Stimulated activated CD4-positive, alpha-beta T cell treated with anti-CD3 and anti-CD28 coated beads, Interleukin-1b, Interleukin-23, amount 100 ng/mL, for 4 hours (primary cell): Measurements from ENCODE around the gene DOCK10.
"Not testable (repeated sequence)": the region's sequence is repeated elsewhere in the genome, so short reads cannot be mapped to it uniquely, and the experiment has no call there.

Experiments
- DNase-seq, 2 donors: peaks; one replicate each; pipeline ENCODE4 v3.0.0-alpha.2; 2020; ENCODE audit warnings: low read depth in 2 of 2

Gene DOCK10

GRCh38 chr2:225041851-225042799, at the start of gene DOCK10:
Gene DOCK10, minus strand, starts transcription at chr2:225042468. Its CDS starts 94 bp downstream, at chr2:225042374.
- peak; percentile 55 to 77 for DNase-seq

GRCh38 chr2:225091336-225091735, 49.1 kb upstream of the DOCK10 start:
- no peak for DNase-seq

GRCh38 chr2:225090746-225091145, 48.5 kb upstream of the DOCK10 start:
- DNase-seq: no peak

GRCh38 chr2:225086915-225087314, 44.6 kb upstream of the DOCK10 start:
- DNase-seq: no peak

GRCh38 chr2:225086439-225086838, 44.2 kb upstream of the DOCK10 start:
- DNase-seq: no peak

GRCh38 chr2:225083276-225083675, 41.0 kb upstream of the DOCK10 start:
- no peak for DNase-seq

- DNase-seq: no peak
Observed at GRCh38 chr2:225076125-225076524, 33.9 kb upstream of the DOCK10 start.

- no peak for DNase-seq
Observed at GRCh38 chr2:225074919-225075681, 32.8 kb upstream of the DOCK10 start.

- no peak for DNase-seq
Observed at GRCh38 chr2:225074366-225074765, 32.1 kb upstream of the DOCK10 start.

- DNase-seq: no peak
Observed at GRCh38 chr2:225073198-225073597, 30.9 kb upstream of the DOCK10 start.

GRCh38 chr2:225072444-225072843, 30.2 kb upstream of the DOCK10 start:
- DNase-seq: no peak

GRCh38 chr2:225070811-225071210, 28.5 kb upstream of the DOCK10 start:
- DNase-seq: no peak

GRCh38 chr2:225069966-225070365, 27.7 kb upstream of the DOCK10 start:
- DNase-seq: no peak

GRCh38 chr2:225069477-225069876, 27.2 kb upstream of the DOCK10 start:
- DNase-seq: no peak

- DNase-seq: no peak
Observed at GRCh38 chr2:225065882-225066281, 23.6 kb upstream of the DOCK10 start.

GRCh38 chr2:225064928-225065327, 22.7 kb upstream of the DOCK10 start:
- DNase-seq: no peak

GRCh38 chr2:225064362-225064761, 22.1 kb upstream of the DOCK10 start:
- no peak for DNase-seq

- DNase-seq: no peak
Observed at GRCh38 chr2:225056330-225057073, 14.2 kb upstream of the DOCK10 start.

GRCh38 chr2:225055714-225056113, 13.4 kb upstream of the DOCK10 start:
- DNase-seq: no peak

GRCh38 chr2:225052703-225053102, 10.4 kb upstream of the DOCK10 start:
- no peak for DNase-seq

- not testable (repeated sequence) for DNase-seq
Observed at GRCh38 chr2:225047502-225047901, 5.2 kb upstream of the DOCK10 start.

- DNase-seq: no peak
Observed at GRCh38 chr2:225042800-225043167, 516 bp upstream of the DOCK10 start.
